ENCODE measurements around the gene MYEF2. TPM values are rescaled to one million over a fixed set of nuclear protein-coding genes. Genes with fewer than 3 reads are reported as not detected.

MYEF2 gene
- polyA plus RNA-seq, 3 donors = 0.37 TPM; not detected in 2

- Histone ChIP-seq H4K20me1 (ENCODE audit: insufficient read depth, low read length) (no peaks in the 10 kb centered on the region), H2AFZ (ENCODE audit: insufficient read depth, low read depth, low read length, poor library complexity, severe bottlenecking) (no peak overlapping the region), H3K4me3 (replicated peaks in 1 of 3; ENCODE audit: low read depth in 2 of 3, low read length in 3 of 3) (no peak overlapping the region), H3K36me3 (replicated peaks in 1 of 2; ENCODE audit: control insufficient read depth in 1 of 2, insufficient read depth in 2 of 2, low read length in 2 of 2) (no peaks in the 10 kb centered on the region), H3K27me3 (ENCODE audit: control insufficient read depth in 2 of 2, insufficient read depth in 2 of 2, low read length in 2 of 2) (no peaks in the 10 kb centered on the region), H3K27ac (ENCODE audit: low read depth in 1 of 2, low read length in 2 of 2) (no peak overlapping the region), H3K9ac (ENCODE audit: insufficient read depth, low read length, poor library complexity, severe bottlenecking) (no peak overlapping the region), H3K79me2 (ENCODE audit: insufficient read depth, low read length) (no peaks in the 10 kb centered on the region), H3K4me2 (replicated peaks; ENCODE audit: extremely low read depth, low read length, poor library complexity, severe bottlenecking) (no peak overlapping the region), H3K9me3 (replicated peaks in 1 of 2; ENCODE audit: control insufficient read depth in 1 of 2, insufficient read depth in 1 of 2, low read length in 2 of 2) (no peaks in the 10 kb centered on the region), H3K4me1 (ENCODE audit: control insufficient read depth in 1 of 2, insufficient read depth in 2 of 2, low read length in 2 of 2) (no peaks in the 10 kb centered on the region)
- Mint-ChIP-seq H3K27me3 (ENCODE audit: low read depth in 3 of 3) (peaks cover 3% of the 10 kb centered on the region in 3 donors), H3K4me1 (no peaks in the 10 kb centered on the region), H3K27ac (peak overlapping the region in 1 of 7 donors; percentile 9), H3K9me3 (peaks cover 0 to 4% (median 3%) of the 10 kb centered on the region in 7 donors), H3K4me3 (no peak overlapping the region), H3K36me3 (no peaks in the 10 kb centered on the region)
- DNase-seq = no peak
- no peak for TF ChIP-seq CTCF (IDR thresholded peaks at IDR 0.05)
- intact Hi-C loops (cut with micrococcal nuclease) = no loop called here
- 20% methylated on average over 1 of the region's 1 CpG for WGBS (ENCODE audit: insufficient coverage)
Observed at GRCh38 chr15:48222627-48223026, 44.5 kb upstream of the MYEF2 start.

GRCh38 chr15:48221885-48222284 is 43.8 kb upstream of the MYEF2 start:
- 94% methylated on average over 4 of the region's 4 CpGs for WGBS (ENCODE audit: insufficient coverage)
- no peaks in the 10 kb centered on the region for H4K20me1 ChIP-seq (ENCODE audit: insufficient read depth, low read length)
- H3K36me3 Mint-ChIP-seq = no peaks in the 10 kb centered on the region
- peak overlapping the region in 1 of 2 donors; percentile 68 for H3K4me3 Mint-ChIP-seq
- H3K27ac ChIP-seq (ENCODE audit: low read depth in 1 of 2, low read length in 2 of 2) = no peak overlapping the region
- no peak for TF ChIP-seq CTCF (IDR thresholded peaks at IDR 0.05)
- H3K27me3 Mint-ChIP-seq (ENCODE audit: low read depth in 3 of 3) = peaks cover 3 to 5% (median 4%) of the 10 kb centered on the region in 3 donors
- DNase-seq = no peak
- H3K4me3 ChIP-seq (replicated peaks in 1 of 3; ENCODE audit: low read depth in 2 of 3, low read length in 3 of 3) = no peak overlapping the region
- no peaks in the 10 kb centered on the region for H3K27me3 ChIP-seq (ENCODE audit: control insufficient read depth in 2 of 2, insufficient read depth in 2 of 2, low read length in 2 of 2)
- H2AFZ ChIP-seq (ENCODE audit: insufficient read depth, low read depth, low read length, poor library complexity, severe bottlenecking) = no peak overlapping the region
- H3K27ac Mint-ChIP-seq = peak overlapping the region in 1 of 7 donors; percentile 11
- no peaks in the 10 kb centered on the region for H3K4me1 Mint-ChIP-seq
- H3K9ac ChIP-seq (ENCODE audit: insufficient read depth, low read length, poor library complexity, severe bottlenecking) = no peak overlapping the region
- H3K36me3 ChIP-seq (replicated peaks in 1 of 2; ENCODE audit: control insufficient read depth in 1 of 2, insufficient read depth in 2 of 2, low read length in 2 of 2) = no peaks in the 10 kb centered on the region
- no peaks in the 10 kb centered on the region for H3K79me2 ChIP-seq (ENCODE audit: insufficient read depth, low read length)
- H3K9me3 Mint-ChIP-seq = peaks cover 0 to 4% (median 3%) of the 10 kb centered on the region in 7 donors
- H3K9me3 ChIP-seq (replicated peaks in 1 of 2; ENCODE audit: control insufficient read depth in 1 of 2, insufficient read depth in 1 of 2, low read length in 2 of 2) = no peaks in the 10 kb centered on the region
- intact Hi-C loops (cut with micrococcal nuclease) = no loop called here
- H3K4me2 ChIP-seq (replicated peaks; ENCODE audit: extremely low read depth, low read length, poor library complexity, severe bottlenecking) = no peak overlapping the region
- H3K4me1 ChIP-seq (ENCODE audit: control insufficient read depth in 1 of 2, insufficient read depth in 2 of 2, low read length in 2 of 2) = no peaks in the 10 kb centered on the region
